HCT116 (cell line): ENCODE results near the gene APLP1. TPM values are rescaled to one million over a fixed set of nuclear protein-coding genes. Genes with fewer than 3 reads are reported as not detected.

Experiments
- ATAC-seq: fragments of 200-7000 bp; cut with Tn5 transposase; 2 replicates; pipeline ENCODE4 v1.9.1; 2020; ENCODE audit warnings: mild to moderate bottlenecking, moderate library complexity
- BruUV-seq: library from RNA; stranded (reverse); fragments of 400-500 nt; replicated peaks from 2 replicates; lab custom pipeline; 2021; lab: Mats Ljungman, UMichigan
- CTCF ChIA-PET: fragments of 300-600 bp; sonication (Branson Sonifier 250); formaldehyde crosslinking; loops from one replicate; lab custom pipeline; 2021; ENCODE audit warnings: antibody characterized with exemption; lab: Charles Lee
- POLR2A ChIA-PET: fragments of 300-600, 350-600 bp; sonication (Branson Sonifier 250); formaldehyde crosslinking; loops from one replicate; lab custom pipeline; 2021; ENCODE audit warnings: antibody characterized with exemption; lab: Charles Lee
- RAD21 ChIA-PET, 2 experiments: fragments of 300-600 bp; sonication (Branson Sonifier 250); formaldehyde crosslinking; loops; one replicate each; lab custom pipeline; 2023; ENCODE audit warnings: low total read pairs in 2 of 2; ENCODE audit not compliant: uncharacterized antibody in 2 of 2, unreplicated experiment in 2 of 2, low non-redundant PET in 1 of 2; lab: Charles Lee
- DNase-seq: peaks from one replicate; pipeline ENCODE4 v3.0.0-alpha.2; 2010; ENCODE audit warnings: low read depth, low spot score
- H2AFZ ChIP-seq: fragments of 200-600 bp; shearing (Covaris generic), sonication (generic); 2 replicates; pipeline ENCODE4 v1.6.1; 2017; ENCODE audit warnings: low read depth, mixed run types, mixed read lengths, antibody characterized with exemption, low read length; ENCODE audit not compliant: poor library complexity, severe bottlenecking
- H3K27ac ChIP-seq: 2 replicates; pipeline ENCODE4 v1.5.1; 2012; ENCODE audit warnings: low read depth, low read length
- H3K27me3 ChIP-seq: fragments of 200-600 bp; sonication (generic); 2 replicates; pipeline ENCODE4 v1.6.1; 2016; ENCODE audit warnings: mixed run types, low read length, mixed read lengths; ENCODE audit not compliant: insufficient read depth
- H3K36me3 ChIP-seq, 2 experiments: fragments of 200-500 bp in 1 of 2; fragments of 200-600 bp in 1 of 2; sonication (Bioruptor generic) in 1 of 2; sonication (generic) in 1 of 2; 2 replicates each; pipeline versions ENCODE4 v1.5.1 to v1.6.1; 2014 to 2016; ENCODE audit warnings: low read length in 2 of 2, inconsistent platforms in 1 of 2, mixed read lengths in 1 of 2, mixed run types in 1 of 2; ENCODE audit not compliant: insufficient read depth in 2 of 2, control insufficient read depth in 1 of 2
- H3K4me1 ChIP-seq, 2 experiments: fragments of 200-600 bp in 1 of 2; sonication (generic) in 1 of 2; 2 replicates each; pipeline versions ENCODE4 v1.5.1 to v1.6.1; 2012 to 2017; ENCODE audit warnings: low read length in 2 of 2, inconsistent platforms in 1 of 2, mild to moderate bottlenecking in 1 of 2, mixed read lengths in 1 of 2, mixed run types in 1 of 2, moderate library complexity in 1 of 2; ENCODE audit not compliant: insufficient read depth in 2 of 2, control insufficient read depth in 1 of 2
- H3K4me2 ChIP-seq: fragments of 200-600 bp; sonication (generic); 2 replicates; pipeline ENCODE4 v1.6.1; 2017; ENCODE audit warnings: mixed run types, low read length, mixed read lengths
- H3K4me3 ChIP-seq, 2 experiments: fragments of 200-600 bp in 1 of 2; sonication (generic) in 1 of 2; replicated peaks in 1 of 2; 2 replicates each; pipeline ENCODE4 v1.5.1; 2011 to 2016; ENCODE audit warnings: low read length in 2 of 2, control low read depth in 1 of 2, low read depth in 1 of 2, mild to moderate bottlenecking in 1 of 2, mixed read lengths in 1 of 2, mixed run types in 1 of 2
- H3K79me2 ChIP-seq: fragments of 200-600 bp; sonication (generic); 2 replicates; pipeline ENCODE4 v1.6.1; 2017; ENCODE audit warnings: mild to moderate bottlenecking, mixed run types, low read length, moderate library complexity, mixed read lengths; ENCODE audit not compliant: insufficient read depth
- H3K9ac ChIP-seq: fragments of 200-600 bp; sonication (generic); 2 replicates; pipeline ENCODE4 v1.6.1; 2016; ENCODE audit warnings: low read length, mixed read lengths
- H3K9me2 ChIP-seq: fragments of 200-600 bp; sonication (generic), shearing (Covaris generic); 2 replicates; pipeline ENCODE4 v1.6.1; 2017; ENCODE audit warnings: mixed run types, mild to moderate bottlenecking, moderate library complexity; ENCODE audit not compliant: insufficient read depth
- H3K9me3 ChIP-seq, 2 experiments: fragments of 200-500 bp in 1 of 2; fragments of 200-600 bp in 1 of 2; sonication (Bioruptor generic) in 1 of 2; sonication (generic) in 1 of 2; 2 replicates each; pipeline ENCODE4 v1.6.1; 2014 to 2017; ENCODE audit warnings: low read length in 2 of 2, mixed read lengths in 2 of 2, inconsistent platforms in 1 of 2, low read depth in 1 of 2, mild to moderate bottlenecking in 1 of 2, mixed run types in 1 of 2, moderate library complexity in 1 of 2; ENCODE audit not compliant: control insufficient read depth in 1 of 2, insufficient read depth in 1 of 2
- H4K20me1 ChIP-seq: fragments of 200-600 bp; sonication (generic), shearing (Covaris generic); 2 replicates; pipeline ENCODE4 v1.6.1; 2017; ENCODE audit warnings: mixed run types, mild to moderate bottlenecking, moderate library complexity; ENCODE audit not compliant: insufficient read depth
- CEBPB ChIP-seq: IDR thresholded peaks from 2 replicates; pipeline ENCODE4 v1.6.1; 2012; ENCODE audit warnings: low read depth
- SIN3A ChIP-seq: IDR thresholded peaks from 2 replicates; pipeline ENCODE4 v1.6.1; 2012; ENCODE audit warnings: low read depth
- intact Hi-C: fragments of 100-400 bp; cut with micrococcal nuclease; formaldehyde crosslinking; loops from 2 replicates; pipeline ENCODE4 v1.10.0; 2022
- total RNA-seq: library from RNA; stranded (reverse); gene quantifications from one replicate; pipeline ENCODE4 v1.2.1, GENCODE V29; 2021; ENCODE audit not compliant: unreplicated experiment
- TF ChIP-seq, protein P1 (sequence below): IDR thresholded peaks from 2 replicates; pipeline ENCODE4 v1.6.1; 2012
- TF ChIP-seq, protein P2 (sequence below): IDR thresholded peaks from 2 replicates; pipeline ENCODE4 v1.6.1; 2012; ENCODE audit warnings: low read depth
- TF ChIP-seq, protein P3 (sequence below), 3 experiments: fragments of 200-600 bp in 1 of 3; sonication (generic) in 1 of 3; IDR thresholded peaks in 2 of 3; conservative IDR thresholded peaks in 1 of 3; 2 replicates each; pipeline ENCODE4 v1.5.1; 2012 to 2017; ENCODE audit warnings: low read depth in 2 of 3, low read length in 2 of 3, antibody characterized with exemption in 1 of 3, borderline replicate concordance in 1 of 3, control low read depth in 1 of 3, mild to moderate bottlenecking in 1 of 3, mixed read lengths in 1 of 3, mixed run types in 1 of 3, moderate library complexity in 1 of 3; ENCODE audit not compliant: insufficient read depth in 1 of 3

APLP1 gene
- total RNA-seq, 1 experiment from 2014 or later: 41.2 TPM

DNA sequence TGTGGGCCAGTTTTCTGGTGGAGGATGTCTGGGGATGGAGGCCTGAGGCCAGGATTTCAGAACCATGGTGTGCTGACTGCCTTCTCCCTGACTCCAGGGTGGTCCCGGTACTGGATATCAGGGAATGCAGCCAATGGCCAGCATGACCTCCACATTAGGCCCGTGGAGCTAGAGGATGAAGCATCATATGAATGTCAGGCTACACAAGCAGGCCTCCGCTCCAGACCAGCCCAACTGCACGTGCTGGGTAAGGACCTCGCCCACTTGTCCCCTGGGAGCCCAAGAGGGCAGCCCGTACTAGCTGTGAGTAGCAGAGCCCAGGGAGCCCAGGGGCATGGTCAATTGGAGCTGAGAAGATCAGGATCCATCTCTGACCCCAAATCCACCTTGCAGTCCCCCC is 10.1 kb upstream of the APLP1 start:
- CTCF ChIA-PET: no interaction called here
- H2AFZ ChIP-seq: no peak overlapping the region
- no peaks in the 10 kb centered on the region for H4K20me1 ChIP-seq
- RAD21 ChIA-PET: no interaction called here
- H3K9ac ChIP-seq: no peak overlapping the region
- POLR2A ChIA-PET: no interaction called here
- peaks cover 2 to 15% of the 10 kb centered on the region in 2 experiments; a peak in 3 of 4 replicates for H3K4me1 ChIP-seq
- no peaks in the 10 kb centered on the region for H3K36me3 ChIP-seq
- H3K9me2 ChIP-seq: no peaks in the 10 kb centered on the region
- no peak overlapping the region for H3K4me2 ChIP-seq
- DNase-seq: no peak
- no TSS peak for BruUV-seq
- H3K9me3 ChIP-seq: no peaks in the 10 kb centered on the region
- H3K79me2 ChIP-seq: no peaks in the 10 kb centered on the region
- intact Hi-C loops: no loop called here
- H3K27me3 ChIP-seq: no peaks in the 10 kb centered on the region
- TF ChIP-seq, protein P1, sequence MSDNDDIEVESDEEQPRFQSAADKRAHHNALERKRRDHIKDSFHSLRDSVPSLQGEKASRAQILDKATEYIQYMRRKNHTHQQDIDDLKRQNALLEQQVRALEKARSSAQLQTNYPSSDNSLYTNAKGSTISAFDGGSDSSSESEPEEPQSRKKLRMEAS: no peak
- TF ChIP-seq, protein P2, sequence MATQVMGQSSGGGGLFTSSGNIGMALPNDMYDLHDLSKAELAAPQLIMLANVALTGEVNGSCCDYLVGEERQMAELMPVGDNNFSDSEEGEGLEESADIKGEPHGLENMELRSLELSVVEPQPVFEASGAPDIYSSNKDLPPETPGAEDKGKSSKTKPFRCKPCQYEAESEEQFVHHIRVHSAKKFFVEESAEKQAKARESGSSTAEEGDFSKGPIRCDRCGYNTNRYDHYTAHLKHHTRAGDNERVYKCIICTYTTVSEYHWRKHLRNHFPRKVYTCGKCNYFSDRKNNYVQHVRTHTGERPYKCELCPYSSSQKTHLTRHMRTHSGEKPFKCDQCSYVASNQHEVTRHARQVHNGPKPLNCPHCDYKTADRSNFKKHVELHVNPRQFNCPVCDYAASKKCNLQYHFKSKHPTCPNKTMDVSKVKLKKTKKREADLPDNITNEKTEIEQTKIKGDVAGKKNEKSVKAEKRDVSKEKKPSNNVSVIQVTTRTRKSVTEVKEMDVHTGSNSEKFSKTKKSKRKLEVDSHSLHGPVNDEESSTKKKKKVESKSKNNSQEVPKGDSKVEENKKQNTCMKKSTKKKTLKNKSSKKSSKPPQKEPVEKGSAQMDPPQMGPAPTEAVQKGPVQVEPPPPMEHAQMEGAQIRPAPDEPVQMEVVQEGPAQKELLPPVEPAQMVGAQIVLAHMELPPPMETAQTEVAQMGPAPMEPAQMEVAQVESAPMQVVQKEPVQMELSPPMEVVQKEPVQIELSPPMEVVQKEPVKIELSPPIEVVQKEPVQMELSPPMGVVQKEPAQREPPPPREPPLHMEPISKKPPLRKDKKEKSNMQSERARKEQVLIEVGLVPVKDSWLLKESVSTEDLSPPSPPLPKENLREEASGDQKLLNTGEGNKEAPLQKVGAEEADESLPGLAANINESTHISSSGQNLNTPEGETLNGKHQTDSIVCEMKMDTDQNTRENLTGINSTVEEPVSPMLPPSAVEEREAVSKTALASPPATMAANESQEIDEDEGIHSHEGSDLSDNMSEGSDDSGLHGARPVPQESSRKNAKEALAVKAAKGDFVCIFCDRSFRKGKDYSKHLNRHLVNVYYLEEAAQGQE: no peak
- TF ChIP-seq SIN3A (no peak), CEBPB (no peak)
- TF ChIP-seq, protein P3, sequence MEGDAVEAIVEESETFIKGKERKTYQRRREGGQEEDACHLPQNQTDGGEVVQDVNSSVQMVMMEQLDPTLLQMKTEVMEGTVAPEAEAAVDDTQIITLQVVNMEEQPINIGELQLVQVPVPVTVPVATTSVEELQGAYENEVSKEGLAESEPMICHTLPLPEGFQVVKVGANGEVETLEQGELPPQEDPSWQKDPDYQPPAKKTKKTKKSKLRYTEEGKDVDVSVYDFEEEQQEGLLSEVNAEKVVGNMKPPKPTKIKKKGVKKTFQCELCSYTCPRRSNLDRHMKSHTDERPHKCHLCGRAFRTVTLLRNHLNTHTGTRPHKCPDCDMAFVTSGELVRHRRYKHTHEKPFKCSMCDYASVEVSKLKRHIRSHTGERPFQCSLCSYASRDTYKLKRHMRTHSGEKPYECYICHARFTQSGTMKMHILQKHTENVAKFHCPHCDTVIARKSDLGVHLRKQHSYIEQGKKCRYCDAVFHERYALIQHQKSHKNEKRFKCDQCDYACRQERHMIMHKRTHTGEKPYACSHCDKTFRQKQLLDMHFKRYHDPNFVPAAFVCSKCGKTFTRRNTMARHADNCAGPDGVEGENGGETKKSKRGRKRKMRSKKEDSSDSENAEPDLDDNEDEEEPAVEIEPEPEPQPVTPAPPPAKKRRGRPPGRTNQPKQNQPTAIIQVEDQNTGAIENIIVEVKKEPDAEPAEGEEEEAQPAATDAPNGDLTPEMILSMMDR (IDR thresholded peaks at IDR 0.05 in 2 of 3, conservative IDR thresholded peaks at IDR 0.05 in 1 of 3; ENCODE audit: borderline replicate concordance in 1 of 3, insufficient read depth in 1 of 3, low read depth in 2 of 3, low read length in 2 of 3): no peak
- H3K27ac ChIP-seq: no peak overlapping the region
- no peak overlapping the region for H3K4me3 ChIP-seq
- ATAC-seq: no peak
